ENCODE data around the gene RHOF.
"Not testable (repeated sequence)": the region's sequence is repeated elsewhere in the genome, so short reads cannot be mapped to it uniquely, and the experiment has no call there.

RHOF gene

DNA sequence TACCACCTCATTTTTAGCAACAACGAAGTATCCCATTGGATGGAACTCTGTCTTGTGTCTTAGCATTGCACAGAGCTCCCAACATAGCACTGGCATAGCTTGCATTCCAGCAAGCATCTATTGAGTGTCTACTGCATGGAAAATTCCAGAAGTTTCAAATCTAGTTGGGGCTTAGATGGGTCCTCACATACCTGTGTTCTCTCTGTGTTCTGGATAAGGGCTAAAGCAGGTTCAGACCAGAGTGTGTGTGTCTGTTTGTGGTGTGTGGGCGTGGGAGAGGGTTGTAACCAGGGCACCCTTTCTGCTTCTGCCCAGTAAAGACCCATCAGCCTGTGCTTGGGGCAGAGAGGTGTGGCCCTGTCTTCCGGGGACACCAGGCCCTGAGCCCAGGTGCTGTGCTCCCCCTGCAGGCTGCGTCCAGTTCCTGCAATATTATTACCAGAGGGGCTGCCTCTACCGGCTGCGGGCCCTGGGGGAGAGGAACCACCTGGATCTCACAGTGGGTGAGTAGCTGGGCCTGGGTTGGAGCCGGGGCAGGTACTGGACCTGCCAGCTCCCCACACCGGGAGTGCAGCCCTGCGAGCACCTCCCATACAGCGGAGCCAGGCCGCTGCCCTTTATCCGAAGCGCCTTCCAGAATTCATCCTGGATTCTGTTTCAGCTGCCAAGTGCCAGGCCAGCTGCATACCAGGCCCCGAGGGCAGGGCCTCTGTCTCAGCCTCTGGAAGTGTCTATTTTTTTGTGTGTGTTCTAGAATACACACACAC, 20.3 kb downstream of the RHOF start:
- peak; percentile 77 for DNase-seq

GRCh38 chr12:121770813-121771625, 22.5 kb downstream of the RHOF start:
- DNase-seq, result no peak

DNA sequence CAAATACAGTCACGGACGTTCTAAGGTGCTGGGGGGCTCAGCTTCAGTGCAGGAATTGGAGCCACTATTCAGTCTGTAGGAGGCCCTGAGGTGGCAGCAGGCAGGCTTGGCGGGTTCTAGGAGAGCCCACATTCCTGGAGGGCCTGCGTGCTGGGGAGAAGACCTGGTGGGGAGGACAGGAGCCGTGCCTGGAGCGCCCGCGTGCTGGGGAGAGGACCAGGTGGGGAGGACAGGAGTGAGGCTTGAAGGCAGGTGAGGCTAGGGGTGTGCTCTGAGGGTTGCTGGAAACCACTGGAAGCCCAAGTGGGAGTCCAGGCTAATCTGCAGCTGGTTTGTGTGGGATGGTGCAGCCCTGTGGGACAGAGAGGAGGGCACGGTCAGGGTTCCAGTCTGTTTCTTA, 23.1 kb downstream of the RHOF start:
- no peak for DNase-seq

- DNase-seq, result no peak
These were observed 23.6 kb downstream of the RHOF start for GRCh38 chr12:121769831-121770301.

GRCh38 chr12:121769297-121769830, 24.1 kb downstream of the RHOF start:
- DNase-seq, result no peak

DNA sequence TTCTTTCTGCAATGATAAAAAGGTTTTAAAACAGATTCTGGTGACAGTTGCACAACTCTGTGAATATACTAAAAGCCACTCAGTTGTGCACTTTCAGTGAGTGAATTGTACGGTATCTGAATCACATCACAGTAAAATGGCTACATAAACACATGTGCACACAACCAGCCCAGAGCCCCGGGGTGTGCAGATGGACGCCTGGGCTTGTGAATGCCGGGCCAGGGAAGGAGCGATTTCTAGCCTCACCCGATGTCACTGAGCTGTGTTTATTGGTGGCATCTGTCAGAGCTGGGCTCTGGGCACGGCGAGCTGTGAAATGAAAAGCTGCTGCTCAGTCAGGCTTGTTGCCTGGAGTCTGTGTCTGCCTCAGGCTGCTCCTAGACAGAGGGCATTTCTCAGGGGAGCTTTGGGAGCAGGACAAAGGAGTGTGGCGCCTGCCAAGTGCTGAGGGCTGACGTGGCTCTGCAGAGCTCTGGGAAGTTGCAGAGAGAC, 25.9 kb downstream of the RHOF start:
- DNase-seq, result no peak

GRCh38 chr12:121766290-121767039, 27.0 kb downstream of the RHOF start:
- DNase-seq, result no peak

GRCh38 chr12:121765573-121765972, 27.9 kb downstream of the RHOF start:
- no peak for DNase-seq

- no peak for DNase-seq
These were observed 28.7 kb downstream of the RHOF start for GRCh38 chr12:121764808-121765207.

DNA sequence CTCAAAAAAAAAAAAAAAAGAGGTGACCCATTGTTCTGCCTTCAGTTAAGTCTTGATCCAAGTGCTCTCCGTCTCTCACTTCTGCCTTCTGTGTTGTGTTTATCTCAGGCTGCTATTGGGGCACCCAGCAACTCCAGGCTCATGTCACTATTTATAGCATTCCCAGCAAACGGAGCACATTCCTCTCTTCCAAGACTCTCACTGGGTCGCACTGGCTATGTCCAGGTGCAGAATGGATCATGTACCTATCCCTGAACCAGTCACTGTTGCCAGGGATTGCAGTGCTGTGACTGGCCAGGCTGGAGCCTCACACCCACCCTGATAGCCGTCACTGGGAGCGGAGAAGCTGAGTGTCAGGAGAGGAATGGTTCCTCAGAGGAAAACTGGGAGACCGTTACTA, 31.2 kb downstream of the RHOF start:
- no peak for DNase-seq

GRCh38 chr12:121758536-121758935, 35.0 kb downstream of the RHOF start:
- not testable (repeated sequence) for DNase-seq

DNA sequence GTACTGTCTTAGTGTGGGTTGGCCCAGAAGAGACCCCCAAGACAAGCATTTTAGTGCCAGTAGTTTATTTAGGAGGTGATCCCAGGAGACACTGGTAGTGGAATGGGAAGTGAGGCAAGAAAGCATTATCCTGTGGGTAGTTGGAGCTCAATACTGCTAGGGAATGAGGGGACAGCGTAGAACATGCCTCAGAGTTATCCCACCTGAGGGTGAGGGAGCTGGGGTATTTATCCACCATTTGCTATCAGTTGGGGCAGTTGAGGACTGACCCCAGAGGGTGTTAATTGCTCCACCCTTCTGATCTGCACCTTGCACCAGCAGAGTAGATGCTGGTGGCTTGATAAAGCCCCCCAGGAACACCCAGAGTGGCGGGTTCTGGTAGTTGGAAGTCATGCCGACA, 37.9 kb downstream of the RHOF start:
- DNase-seq, result no peak

- no peak for DNase-seq
These were observed 38.7 kb downstream of the RHOF start for GRCh38 chr12:121754836-121755235.

- DNase-seq, result no peak
These were observed 39.6 kb downstream of the RHOF start for GRCh38 chr12:121753844-121754264.

- no peak for DNase-seq
These were observed 41.6 kb downstream of the RHOF start for GRCh38 chr12:121751749-121752351.

- DNase-seq, result no peak
These were observed 42.5 kb downstream of the RHOF start for GRCh38 chr12:121751034-121751433.

DNA sequence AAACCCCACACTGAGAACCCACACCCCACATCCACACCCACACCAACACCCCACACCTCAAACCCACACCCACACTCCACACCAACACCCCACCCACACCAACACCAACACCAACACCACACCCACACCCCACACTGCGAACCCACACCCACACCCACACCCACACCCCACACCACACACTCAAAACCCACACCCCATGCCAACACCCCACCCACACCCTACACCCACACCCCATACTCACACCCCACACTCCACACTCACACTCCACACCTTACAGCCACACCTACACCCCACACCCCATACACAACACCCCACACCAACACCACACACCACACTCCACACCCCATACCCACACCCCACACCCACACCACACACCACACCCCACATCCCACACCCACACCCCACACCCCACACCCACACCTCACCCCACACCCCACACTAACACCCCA, 43.0 kb downstream of the RHOF start:
- DNase-seq, result no peak

- no peak for DNase-seq
These were observed 44.2 kb downstream of the RHOF start for GRCh38 chr12:121749267-121749666.

DNA sequence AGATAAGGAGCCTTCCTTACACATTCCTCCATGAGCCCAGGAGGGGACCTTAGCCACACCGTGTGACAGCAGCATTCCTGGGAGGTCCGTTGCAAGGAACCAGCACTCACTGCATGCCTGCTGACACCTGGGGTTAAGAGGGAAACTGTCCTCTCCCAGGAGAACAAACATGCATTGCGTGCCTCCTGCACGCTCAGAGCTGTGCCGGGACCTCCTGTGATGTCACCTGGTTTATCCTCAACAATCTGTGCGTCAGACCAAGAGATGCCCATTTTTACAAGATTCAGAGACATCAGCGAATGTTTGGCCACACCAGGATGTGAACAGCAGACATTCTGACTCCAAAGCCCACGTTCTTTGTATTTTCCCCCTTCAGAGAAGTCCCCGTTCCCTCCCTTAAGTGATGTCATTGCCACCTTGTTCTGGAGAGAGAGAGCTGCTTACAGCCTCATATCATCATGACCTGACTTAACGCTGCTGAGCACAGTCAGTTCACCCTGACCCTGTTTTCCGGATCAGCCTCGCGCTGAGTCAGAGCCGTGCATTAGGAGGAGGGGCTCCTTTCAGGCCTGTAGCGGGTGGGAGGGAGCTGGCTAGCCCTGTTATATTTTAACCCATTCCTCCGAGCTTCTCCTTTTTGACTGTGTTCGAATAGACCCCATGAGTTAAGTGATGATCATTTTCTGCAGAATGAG, 44.8 kb downstream of the RHOF start:
- DNase-seq, result no peak

DNA sequence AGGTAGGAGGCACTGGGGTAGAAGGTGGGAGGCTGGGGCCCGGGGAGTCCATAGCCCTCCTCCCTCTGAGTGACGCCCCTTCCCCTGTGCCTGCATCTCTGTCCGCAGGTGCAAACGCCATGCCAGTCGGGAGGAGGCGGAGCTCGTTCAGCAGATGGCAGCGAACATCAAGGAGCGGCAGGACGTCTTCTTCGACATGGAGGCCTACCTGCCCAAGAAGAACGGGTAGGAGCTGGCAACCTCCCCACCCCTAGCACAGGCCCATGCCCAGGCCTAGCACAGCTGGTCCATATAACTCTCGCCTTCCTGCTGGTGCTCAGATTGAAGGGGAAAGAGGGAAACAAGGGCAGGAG, 45.3 kb downstream of the RHOF start:
- DNase-seq, result no peak

DNA sequence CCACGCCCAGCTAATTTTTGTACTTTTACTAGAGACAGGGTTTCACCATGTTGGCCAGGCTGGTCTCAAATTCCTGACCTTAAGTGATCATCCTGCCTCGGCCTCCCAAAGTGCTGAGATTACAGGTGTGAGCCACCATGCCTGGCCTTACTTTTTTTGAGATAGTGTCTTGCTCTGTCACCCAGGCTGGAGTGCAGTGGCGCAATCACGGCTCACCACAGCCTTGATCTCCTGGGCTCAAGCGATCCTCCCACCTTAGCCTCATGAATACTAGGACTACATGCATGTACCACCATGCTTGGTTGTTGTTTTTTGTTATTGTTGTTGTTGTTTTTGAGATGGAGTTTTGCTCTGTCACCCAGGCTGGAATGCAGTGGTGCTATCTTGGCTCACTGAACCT, 47.9 kb downstream of the RHOF start:
- DNase-seq, result not testable (repeated sequence)

DNA sequence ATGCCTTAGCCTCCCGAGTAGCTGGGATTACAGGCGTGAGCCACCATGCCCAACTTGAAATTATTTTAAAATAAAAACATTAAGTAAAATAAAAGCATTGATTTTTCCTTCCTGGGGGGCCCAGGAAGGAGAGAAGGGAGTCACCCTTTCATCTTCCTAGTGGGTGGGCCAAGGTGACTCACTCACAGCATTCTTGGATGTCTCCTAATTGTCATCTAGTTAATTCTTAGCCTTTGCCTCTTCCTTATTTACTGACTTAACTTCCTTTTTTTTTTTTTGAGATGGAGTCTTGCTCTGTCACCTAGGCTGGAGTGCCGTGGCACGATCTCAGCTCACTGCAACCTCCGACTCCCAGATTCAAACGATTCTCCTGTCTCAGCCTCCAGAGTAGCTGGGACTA, 51.7 kb downstream of the RHOF start:
- DNase-seq, result no peak
